ENCODE data around the gene PJA2. TPM values are rescaled to one million over a fixed set of nuclear protein-coding genes. Genes with fewer than 3 reads are reported as not detected.
A peak's percentile ranks its signal among the peaks of the same experiment; 100 is the strongest.

PJA2 gene
- polyA plus RNA-seq, 3 donors, result 36.2 to 74.1 (median 49.7) TPM

- peaks cover 100% of the 10 kb centered on the region for H3K79me2 ChIP-seq (ENCODE audit: insufficient read depth, low read length)
- WGBS (ENCODE audit: insufficient coverage), result 98% methylated on average over 6 of the region's 6 CpGs
- H3K4me3 Mint-ChIP-seq, result no peak overlapping the region
- TF ChIP-seq, protein P1, sequence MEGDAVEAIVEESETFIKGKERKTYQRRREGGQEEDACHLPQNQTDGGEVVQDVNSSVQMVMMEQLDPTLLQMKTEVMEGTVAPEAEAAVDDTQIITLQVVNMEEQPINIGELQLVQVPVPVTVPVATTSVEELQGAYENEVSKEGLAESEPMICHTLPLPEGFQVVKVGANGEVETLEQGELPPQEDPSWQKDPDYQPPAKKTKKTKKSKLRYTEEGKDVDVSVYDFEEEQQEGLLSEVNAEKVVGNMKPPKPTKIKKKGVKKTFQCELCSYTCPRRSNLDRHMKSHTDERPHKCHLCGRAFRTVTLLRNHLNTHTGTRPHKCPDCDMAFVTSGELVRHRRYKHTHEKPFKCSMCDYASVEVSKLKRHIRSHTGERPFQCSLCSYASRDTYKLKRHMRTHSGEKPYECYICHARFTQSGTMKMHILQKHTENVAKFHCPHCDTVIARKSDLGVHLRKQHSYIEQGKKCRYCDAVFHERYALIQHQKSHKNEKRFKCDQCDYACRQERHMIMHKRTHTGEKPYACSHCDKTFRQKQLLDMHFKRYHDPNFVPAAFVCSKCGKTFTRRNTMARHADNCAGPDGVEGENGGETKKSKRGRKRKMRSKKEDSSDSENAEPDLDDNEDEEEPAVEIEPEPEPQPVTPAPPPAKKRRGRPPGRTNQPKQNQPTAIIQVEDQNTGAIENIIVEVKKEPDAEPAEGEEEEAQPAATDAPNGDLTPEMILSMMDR (IDR thresholded peaks at IDR 0.05), result no peak
- no peaks in the 10 kb centered on the region for H3K27me3 ChIP-seq (ENCODE audit: control insufficient read depth in 2 of 2, insufficient read depth in 2 of 2, low read length in 2 of 2)
- H3K27ac Mint-ChIP-seq, result peak overlapping the region in 5 of 7 donors; percentile 29 to 58 (median 36)
- no peaks in the 10 kb centered on the region for H3K9me3 ChIP-seq (replicated peaks in 1 of 2; ENCODE audit: control insufficient read depth in 1 of 2, insufficient read depth in 1 of 2, low read length in 2 of 2)
- no peak for DNase-seq
- H3K4me1 Mint-ChIP-seq, result peaks cover 56% of the 10 kb centered on the region
- H3K4me1 ChIP-seq (ENCODE audit: control insufficient read depth in 1 of 2, insufficient read depth in 2 of 2, low read length in 2 of 2), result peaks cover 5 to 11% of the 10 kb centered on the region in 2 donors
- intact Hi-C loops (cut with micrococcal nuclease), result no loop called here
- H3K36me3 Mint-ChIP-seq, result peaks cover 12 to 23% of the 10 kb centered on the region in 2 donors
- peaks cover 99% of the 10 kb centered on the region for H4K20me1 ChIP-seq (ENCODE audit: insufficient read depth, low read length)
- H3K27me3 Mint-ChIP-seq (ENCODE audit: low read depth in 3 of 3), result no peaks in the 10 kb centered on the region
- peaks cover 3% of the 10 kb centered on the region in 2 donors for H3K36me3 ChIP-seq (replicated peaks in 1 of 2; ENCODE audit: control insufficient read depth in 1 of 2, insufficient read depth in 2 of 2, low read length in 2 of 2)
- H2AFZ ChIP-seq (ENCODE audit: insufficient read depth, low read depth, low read length, poor library complexity, severe bottlenecking), result no peak overlapping the region
- H3K9ac ChIP-seq (ENCODE audit: insufficient read depth, low read length, poor library complexity, severe bottlenecking), result no peak overlapping the region
- peak overlapping the region in 1 of 2 donors; percentile 50 for H3K27ac ChIP-seq (ENCODE audit: low read depth in 1 of 2, low read length in 2 of 2)
- no peak overlapping the region for H3K4me2 ChIP-seq (replicated peaks; ENCODE audit: extremely low read depth, low read length, poor library complexity, severe bottlenecking)
- no peak overlapping the region for H3K4me3 ChIP-seq (replicated peaks in 1 of 3; ENCODE audit: low read depth in 2 of 3, low read length in 3 of 3)
- no peaks in the 10 kb centered on the region for H3K9me3 Mint-ChIP-seq
These were observed 10.5 kb downstream of the PJA2 start for GRCh38 chr5:109399092-109399759.

DNA sequence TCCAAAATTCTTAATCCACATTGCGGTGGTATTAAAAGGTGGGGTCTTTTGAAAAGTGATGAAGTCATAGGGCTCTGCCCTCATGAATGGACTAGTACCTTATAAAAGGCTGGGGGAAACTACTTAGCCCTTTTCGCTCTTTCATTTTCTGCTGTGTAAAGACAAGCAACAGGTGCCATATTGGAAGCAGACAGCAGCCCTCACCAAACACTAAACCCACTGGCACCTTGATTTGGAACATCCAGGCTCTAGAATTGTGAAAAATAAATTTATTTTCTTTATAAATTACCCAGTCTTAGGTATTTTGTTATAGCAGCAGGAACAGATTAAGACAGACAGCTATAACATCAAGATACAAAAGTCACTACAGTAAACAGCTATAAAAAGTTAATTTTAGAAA lies 12.8 kb downstream of the PJA2 start:
- no peaks in the 10 kb centered on the region for H3K27me3 Mint-ChIP-seq (ENCODE audit: low read depth in 3 of 3)
- peaks cover 50% of the 10 kb centered on the region for H3K4me1 Mint-ChIP-seq
- no peak for DNase-seq
- Histone ChIP-seq H2AFZ (ENCODE audit: insufficient read depth, low read depth, low read length, poor library complexity, severe bottlenecking) (no peak overlapping the region), H3K79me2 (ENCODE audit: insufficient read depth, low read length) (peaks cover 100% of the 10 kb centered on the region), H4K20me1 (ENCODE audit: insufficient read depth, low read length) (peaks cover 99% of the 10 kb centered on the region), H3K9me3 (replicated peaks in 1 of 2; ENCODE audit: control insufficient read depth in 1 of 2, insufficient read depth in 1 of 2, low read length in 2 of 2) (no peaks in the 10 kb centered on the region), H3K9ac (ENCODE audit: insufficient read depth, low read length, poor library complexity, severe bottlenecking) (no peak overlapping the region), H3K36me3 (replicated peaks in 1 of 2; ENCODE audit: control insufficient read depth in 1 of 2, insufficient read depth in 2 of 2, low read length in 2 of 2) (peaks cover 3% of the 10 kb centered on the region in 2 donors), H3K4me2 (replicated peaks; ENCODE audit: extremely low read depth, low read length, poor library complexity, severe bottlenecking) (no peak overlapping the region), H3K27me3 (ENCODE audit: control insufficient read depth in 2 of 2, insufficient read depth in 2 of 2, low read length in 2 of 2) (no peaks in the 10 kb centered on the region), H3K4me3 (replicated peaks in 1 of 3; ENCODE audit: low read depth in 2 of 3, low read length in 3 of 3) (no peak overlapping the region), H3K4me1 (ENCODE audit: control insufficient read depth in 1 of 2, insufficient read depth in 2 of 2, low read length in 2 of 2) (peaks cover 5 to 11% of the 10 kb centered on the region in 2 donors), H3K27ac (ENCODE audit: low read depth in 1 of 2, low read length in 2 of 2) (peak overlapping the region in 1 of 2 donors; percentile 11)
- WGBS (ENCODE audit: insufficient coverage), result no CpG with 5 or more reads among the region's 2 CpGs
- H3K4me3 Mint-ChIP-seq, result no peak overlapping the region
- intact Hi-C loops (cut with micrococcal nuclease), result no loop called here
- peaks cover 10 to 24% of the 10 kb centered on the region in 2 donors for H3K36me3 Mint-ChIP-seq
- H3K27ac Mint-ChIP-seq, result peak overlapping the region in 2 of 7 donors; percentile 32 to 71
- no peaks in the 10 kb centered on the region for H3K9me3 Mint-ChIP-seq
- TF ChIP-seq, protein P1 (IDR thresholded peaks at IDR 0.05), result no peak

Data from CD14-positive monocyte (primary cell).